Endothelial cell of umbilical vein (primary cell): ENCODE data around the gene PSAT1. TPM values are rescaled to one million over a fixed set of nuclear protein-coding genes. Genes with fewer than 3 reads are reported as not detected.

Source experiments
- BruUV-seq: library from RNA; stranded (reverse); fragments of 400-500 nt; replicated peaks from 2 replicates; lab custom pipeline; 2021; lab: Mats Ljungman, UMichigan
- CTCF ChIA-PET: fragments of 300-600, 350-600 bp; sonication (Branson Sonifier 250); formaldehyde crosslinking; loops from one replicate; lab custom pipeline; 2021; ENCODE audit warnings: antibody characterized with exemption, inconsistent platforms; lab: Charles Lee
- POLR2A ChIA-PET: fragments of 300-600, 350-600 bp; sonication (Branson Sonifier 250); formaldehyde crosslinking; loops from one replicate; lab custom pipeline; 2021; ENCODE audit warnings: antibody characterized with exemption, inconsistent platforms; lab: Charles Lee
- DNase-seq: peaks from one replicate; pipeline ENCODE4 v3.0.0-alpha.2; 2011; ENCODE audit warnings: low read depth, low spot score
- FAIRE-seq: peaks from 2 replicates; lab custom pipeline; 2011; peaks lifted over from hg19 to GRCh38; lab: Jason Lieb, UNC
- H2AFZ ChIP-seq: 2 replicates; pipeline ENCODE4 v1.6.0; 2012; ENCODE audit warnings: low read depth, low read length, control low read depth, inconsistent platforms
- H3K27ac ChIP-seq: 2 replicates; pipeline ENCODE4 v1.5.1; 2011; ENCODE audit warnings: low read depth, mild to moderate bottlenecking, control low read depth, low read length, moderate library complexity; ENCODE audit not compliant: insufficient read depth
- H3K27me3 ChIP-seq, 2 experiments: 2 replicates each; pipeline versions ENCODE4 v1.6.0 to v1.6.1; 2011; ENCODE audit warnings: low read length in 2 of 2, mixed read lengths in 1 of 2; ENCODE audit not compliant: control insufficient read depth in 2 of 2, insufficient read depth in 2 of 2
- H3K36me3 ChIP-seq, 2 experiments: 2 replicates in 1 of 2; 3 replicates in 1 of 2; pipeline ENCODE4 v1.5.1; 2011; ENCODE audit warnings: low read length in 2 of 2, mild to moderate bottlenecking in 1 of 2, moderate library complexity in 1 of 2; ENCODE audit not compliant: control insufficient read depth in 2 of 2, insufficient read depth in 2 of 2; ENCODE audit errors: extremely low read depth in 1 of 2
- H3K4me1 ChIP-seq: 3 replicates; pipeline ENCODE4 v1.5.1; 2011; ENCODE audit warnings: mild to moderate bottlenecking, low read length; ENCODE audit not compliant: control insufficient read depth, insufficient read depth; ENCODE audit errors: extremely low read depth
- H3K4me2 ChIP-seq: 2 replicates; pipeline ENCODE4 v1.6.1; 2011; ENCODE audit warnings: low read length, control low read depth, mixed read lengths; ENCODE audit not compliant: insufficient read depth
- H3K4me3 ChIP-seq, 3 experiments: fragments of 200-600 bp in 1 of 3; sonication (generic), shearing (Covaris generic) in 1 of 3; replicated peaks in 1 of 3; 2 replicates each; pipeline ENCODE4 v1.5.1; 2011 to 2016; ENCODE audit warnings: control low read depth in 3 of 3, low read length in 3 of 3, mild to moderate bottlenecking in 2 of 3, inconsistent platforms in 1 of 3, low read depth in 1 of 3, moderate library complexity in 1 of 3; ENCODE audit not compliant: insufficient read depth in 1 of 3
- H3K79me2 ChIP-seq: 2 replicates; pipeline ENCODE4 v1.6.0; 2012; ENCODE audit warnings: low read length, inconsistent platforms; ENCODE audit not compliant: control insufficient read depth, insufficient read depth
- H3K9ac ChIP-seq: replicated peaks from 2 replicates; pipeline ENCODE3; 2011; ENCODE audit warnings: low read length, control low read depth; ENCODE audit not compliant: insufficient read depth; ENCODE audit errors: extremely low read depth
- H3K9me1 ChIP-seq: replicated peaks from 3 replicates; pipeline ENCODE4 v1.6.0; 2011; ENCODE audit warnings: mild to moderate bottlenecking, low read length; ENCODE audit not compliant: control insufficient read depth, insufficient read depth; ENCODE audit errors: extremely low read depth
- H3K9me3 ChIP-seq: replicated peaks from 2 replicates; pipeline ENCODE4 v1.5.1; 2012; ENCODE audit warnings: low read length, inconsistent platforms; ENCODE audit not compliant: control insufficient read depth, insufficient read depth
- H4K20me1 ChIP-seq: replicated peaks from 2 replicates; pipeline ENCODE3; 2011; ENCODE audit warnings: mild to moderate bottlenecking, low read length; ENCODE audit not compliant: control insufficient read depth, insufficient read depth; ENCODE audit errors: extremely low read depth
- EZH2 ChIP-seq: IDR thresholded peaks from 2 replicates; pipeline ENCODE4 v1.6.1; 2012; ENCODE audit warnings: borderline replicate concordance, low read depth, mild to moderate bottlenecking, moderate library complexity, low read length, inconsistent platforms; ENCODE audit not compliant: severe bottlenecking
- FOS ChIP-seq: IDR thresholded peaks from 2 replicates; pipeline ENCODE4 v1.6.1; 2011; ENCODE audit warnings: mild to moderate bottlenecking, low read length, moderate library complexity, borderline replicate concordance; ENCODE audit not compliant: insufficient read depth
- GATA2 ChIP-seq: IDR thresholded peaks from 2 replicates; pipeline ENCODE4 v1.7.0; 2011; ENCODE audit warnings: low read depth, mild to moderate bottlenecking, moderate library complexity, mixed read lengths, low read length; ENCODE audit not compliant: insufficient read length, insufficient read depth
- JUN ChIP-seq: IDR thresholded peaks from 2 replicates; pipeline ENCODE4 v1.6.1; 2011; ENCODE audit warnings: borderline replicate concordance, low read depth; ENCODE audit not compliant: insufficient read length, insufficient read depth
- MAX ChIP-seq: IDR thresholded peaks from 2 replicates; pipeline ENCODE4 v1.6.1; 2011; ENCODE audit not compliant: insufficient read depth, insufficient read length
- MYC ChIP-seq: IDR thresholded peaks from one replicate; pipeline ENCODE4 v1.6.1; 2011; ENCODE audit warnings: mild to moderate bottlenecking, low read depth, low read length
- POLR2A ChIP-seq: IDR thresholded peaks from 2 replicates; pipeline ENCODE4 v1.6.1; 2012; ENCODE audit warnings: low read depth, mild to moderate bottlenecking, control low read depth, low read length
- POLR2AphosphoS5 ChIP-seq: IDR thresholded peaks from 2 replicates; pipeline ENCODE4 v1.6.1; 2012; ENCODE audit warnings: low read depth, mild to moderate bottlenecking, control low read depth, low read length, moderate library complexity; ENCODE audit not compliant: insufficient read depth
- dilution Hi-C: fragments of 300-500 bp; cut with MboI; formaldehyde crosslinking; loops from one replicate; pipeline ENCODE4 v1.15.0; 2019; ENCODE audit warnings: low sequenced_read_pairs; ENCODE audit not compliant: extremely low pct_ligation_motif_present
- intact Hi-C: fragments of 100-400 bp; cut with micrococcal nuclease; formaldehyde crosslinking; loops from one replicate; pipeline ENCODE4 v1.10.0; 2022
- polyA plus RNA-seq, 4 experiments: library from polyadenylated mRNA; depleted of rRNA in 3 of 4; stranded (reverse) in 3 of 4; unstranded in 1 of 4; fragments of >200 nt; gene quantifications; 2 replicates each; pipeline versions ENCODE4 v1.2.1 to v1.2.3, GENCODE V29; 2011 to 2012; ENCODE audit warnings: missing spikeins in 1 of 4
- total RNA-seq: library from RNA; stranded (reverse); gene quantifications from 2 replicates; pipeline ENCODE4 v1.2.3, GENCODE V29; 2021
- TF ChIP-seq, protein P1 (sequence below), 2 donors: IDR thresholded peaks; 1 replicate in 1 of 2; 2 replicates in 1 of 2; pipeline ENCODE4 v1.5.1; 2011; ENCODE audit warnings: low read length in 2 of 2, mild to moderate bottlenecking in 2 of 2, moderate library complexity in 2 of 2, control low read depth in 1 of 2, inconsistent platforms in 1 of 2, low read depth in 1 of 2; ENCODE audit not compliant: insufficient read depth in 1 of 2; ENCODE audit errors: extremely low read depth in 1 of 2

PSAT1 gene
- total and polyA plus RNA-seq, 2 donors (not counting 3 experiments of a cell fraction or from before 2014, with no cell fraction given): 19.1 to 47.3 TPM

GRCh38 chr9:78316166-78316892, 19.4 kb downstream of the PSAT1 start:
- BruUV-seq: no TSS peak

More at GRCh38 chr9:78316166-78316892, 19.4 kb downstream of the PSAT1 start:
- Histone ChIP-seq H3K4me1 (peaks cover 2% of the 10 kb centered on the region), H3K27ac (no peak overlapping the region), H3K9me3 (no peaks in the 10 kb centered on the region), H3K9ac (no peak overlapping the region), H3K4me2 (no peak overlapping the region), H3K36me3 (no peaks in the 10 kb centered on the region), H3K4me3 (no peak overlapping the region), H3K79me2 (no peaks in the 10 kb centered on the region), H2AFZ (no peak overlapping the region), H4K20me1 (no peaks in the 10 kb centered on the region), H3K9me1 (no peaks in the 10 kb centered on the region), H3K27me3 (no peaks in the 10 kb centered on the region)
- CTCF ChIA-PET: interaction anchor here (1.0 to 2.2 kb wide), 2 partner anchors 12 to 53 kb away, joined by 3 to 8 read pairs; no protein-coding TSS in a partner anchor
- POLR2A ChIA-PET: no interaction called here
- intact Hi-C loops: no loop called here
- no peak for DNase-seq
- dilution Hi-C loops: no loop called here
- TF ChIP-seq, protein P1, sequence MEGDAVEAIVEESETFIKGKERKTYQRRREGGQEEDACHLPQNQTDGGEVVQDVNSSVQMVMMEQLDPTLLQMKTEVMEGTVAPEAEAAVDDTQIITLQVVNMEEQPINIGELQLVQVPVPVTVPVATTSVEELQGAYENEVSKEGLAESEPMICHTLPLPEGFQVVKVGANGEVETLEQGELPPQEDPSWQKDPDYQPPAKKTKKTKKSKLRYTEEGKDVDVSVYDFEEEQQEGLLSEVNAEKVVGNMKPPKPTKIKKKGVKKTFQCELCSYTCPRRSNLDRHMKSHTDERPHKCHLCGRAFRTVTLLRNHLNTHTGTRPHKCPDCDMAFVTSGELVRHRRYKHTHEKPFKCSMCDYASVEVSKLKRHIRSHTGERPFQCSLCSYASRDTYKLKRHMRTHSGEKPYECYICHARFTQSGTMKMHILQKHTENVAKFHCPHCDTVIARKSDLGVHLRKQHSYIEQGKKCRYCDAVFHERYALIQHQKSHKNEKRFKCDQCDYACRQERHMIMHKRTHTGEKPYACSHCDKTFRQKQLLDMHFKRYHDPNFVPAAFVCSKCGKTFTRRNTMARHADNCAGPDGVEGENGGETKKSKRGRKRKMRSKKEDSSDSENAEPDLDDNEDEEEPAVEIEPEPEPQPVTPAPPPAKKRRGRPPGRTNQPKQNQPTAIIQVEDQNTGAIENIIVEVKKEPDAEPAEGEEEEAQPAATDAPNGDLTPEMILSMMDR (IDR thresholded peaks at IDR 0.05; ENCODE audit: extremely low read depth in 1 of 2, insufficient read depth in 1 of 2, low read depth in 1 of 2, low read length in 2 of 2): no peak
- no peak for TF ChIP-seq GATA2
- no peak for TF ChIP-seq MAX
- TF ChIP-seq FOS: no peak
- TF ChIP-seq POLR2A: no peak
- no peak for TF ChIP-seq MYC
- TF ChIP-seq POLR2AphosphoS5: no peak
- TF ChIP-seq JUN: no peak
- no peak for TF ChIP-seq EZH2
- FAIRE-seq: no peak
